SU-DHL-6 (cell line): ENCODE data around the gene TCF4.

Experiments used
- CTCF ChIP-seq: fragments of 200-600 bp; sonication (generic); IDR thresholded peaks from one replicate; pipeline ENCODE4 v1.5.1; 2017; ENCODE audit warnings: antibody characterized with exemption, mild to moderate bottlenecking, low read length, moderate library complexity; ENCODE audit not compliant: insufficient read depth, poor library complexity, severe bottlenecking
- EZH2phosphoT487 ChIP-seq: fragments of 200-600 bp; sonication (generic), shearing (Covaris generic); conservative IDR thresholded peaks from 2 replicates; pipeline ENCODE4 v1.6.1; 2018; ENCODE audit warnings: mild to moderate bottlenecking, antibody characterized with exemption, low read length, moderate library complexity, mixed read lengths

GRCh38 chr18:55387139-55387984, 200.6 kb downstream of the TCF4 start:
- TF ChIP-seq CTCF, result no peak
- no peak for TF ChIP-seq EZH2phosphoT487
